HG03175 (cell line): ENCODE data around the gene SCRN1.

Experiments
- ATAC-seq: cut with Tn5 transposase; IDR thresholded peaks from one replicate; pipeline ENCODE4 v1.9.1; 2021; ENCODE audit warnings: mild to moderate bottlenecking, moderate library complexity; ENCODE audit not compliant: unreplicated experiment

The SCRN1 gene

GRCh38 chr7:29935111-29935510, 54.5 kb downstream of the SCRN1 start:
- no peak for ATAC-seq

DNA sequence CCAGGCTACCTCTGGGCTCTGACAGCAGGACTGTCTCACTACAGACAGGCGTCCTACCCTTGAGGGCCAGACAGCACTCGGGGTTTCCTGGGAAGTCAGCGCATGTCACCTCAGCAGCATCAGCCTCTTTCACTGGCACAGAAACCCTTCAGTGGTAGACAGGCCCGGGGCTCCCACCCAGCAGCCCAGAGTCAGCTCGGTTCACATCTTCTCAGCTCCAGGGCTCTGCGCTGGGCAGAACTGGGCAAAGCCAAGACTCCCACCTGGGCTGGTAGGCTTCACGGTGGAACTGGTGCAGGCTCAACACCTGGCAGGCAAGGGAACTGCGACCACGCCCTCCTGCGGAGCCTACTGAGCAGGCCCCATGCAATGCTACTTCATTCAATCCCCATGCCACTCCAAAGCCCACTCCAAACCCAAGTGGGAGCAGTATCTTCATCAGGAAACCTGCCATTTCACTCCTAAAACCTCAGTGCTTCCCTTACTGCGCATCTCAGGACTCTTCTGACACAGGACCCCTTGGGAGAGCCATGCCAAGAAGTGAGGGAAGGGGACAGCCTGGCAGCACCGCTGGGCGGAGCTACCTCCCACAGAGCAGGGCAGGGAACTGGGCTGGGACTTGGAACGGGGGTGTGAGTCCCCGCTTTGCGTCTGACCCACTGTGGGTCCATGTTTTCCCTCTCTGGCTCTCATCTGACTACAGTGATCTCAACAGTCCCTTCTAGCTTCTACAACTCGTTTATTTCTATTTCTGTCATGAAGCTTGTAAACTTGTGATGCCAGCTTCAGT, 60.4 kb downstream of the SCRN1 start:
- ATAC-seq = no peak

GRCh38 chr7:29926741-29927140, 62.9 kb downstream of the SCRN1 start:
- no peak for ATAC-seq

DNA sequence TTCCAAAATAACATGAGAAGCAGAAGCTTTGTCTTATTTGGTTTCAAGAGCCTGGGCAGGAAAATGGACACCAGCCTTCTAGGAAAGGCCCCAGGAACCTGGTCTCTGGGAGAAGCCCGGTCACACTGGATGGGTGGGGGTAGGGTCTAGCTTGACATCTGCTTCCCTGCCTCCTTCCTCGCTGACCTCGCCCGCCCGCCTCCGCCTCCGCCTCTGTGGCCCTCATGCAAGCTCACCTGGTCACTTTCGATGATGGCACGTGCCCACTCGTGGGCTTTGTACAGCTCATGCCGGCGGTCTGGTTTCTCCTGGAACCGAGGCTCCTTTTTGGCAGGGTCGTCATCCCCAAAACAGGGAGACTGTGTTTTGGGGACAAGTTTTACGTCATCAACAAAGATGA, 63.4 kb downstream of the SCRN1 start:
- no peak for ATAC-seq

GRCh38 chr7:29924684-29925083, 64.9 kb downstream of the SCRN1 start:
- no peak for ATAC-seq

DNA sequence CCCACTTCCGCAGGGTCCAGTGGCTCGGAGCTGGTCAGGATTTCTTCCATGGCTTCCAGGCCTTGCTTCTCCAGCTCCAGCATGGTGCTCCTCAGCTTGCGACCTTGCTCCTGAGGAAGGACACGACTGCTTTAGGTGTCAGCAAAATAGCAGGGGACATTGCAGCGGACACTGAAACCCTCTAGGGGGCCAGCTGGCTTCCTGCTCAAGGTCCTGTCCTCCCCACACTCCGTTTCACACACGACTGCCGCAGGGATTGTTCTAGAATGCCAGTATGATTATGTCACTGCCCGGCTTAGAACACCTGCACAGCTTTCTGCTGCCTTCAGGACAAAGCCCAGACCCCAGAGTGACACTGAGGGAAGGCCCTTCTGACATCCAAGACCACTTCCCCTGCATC, 65.6 kb downstream of the SCRN1 start:
- no peak for ATAC-seq

DNA sequence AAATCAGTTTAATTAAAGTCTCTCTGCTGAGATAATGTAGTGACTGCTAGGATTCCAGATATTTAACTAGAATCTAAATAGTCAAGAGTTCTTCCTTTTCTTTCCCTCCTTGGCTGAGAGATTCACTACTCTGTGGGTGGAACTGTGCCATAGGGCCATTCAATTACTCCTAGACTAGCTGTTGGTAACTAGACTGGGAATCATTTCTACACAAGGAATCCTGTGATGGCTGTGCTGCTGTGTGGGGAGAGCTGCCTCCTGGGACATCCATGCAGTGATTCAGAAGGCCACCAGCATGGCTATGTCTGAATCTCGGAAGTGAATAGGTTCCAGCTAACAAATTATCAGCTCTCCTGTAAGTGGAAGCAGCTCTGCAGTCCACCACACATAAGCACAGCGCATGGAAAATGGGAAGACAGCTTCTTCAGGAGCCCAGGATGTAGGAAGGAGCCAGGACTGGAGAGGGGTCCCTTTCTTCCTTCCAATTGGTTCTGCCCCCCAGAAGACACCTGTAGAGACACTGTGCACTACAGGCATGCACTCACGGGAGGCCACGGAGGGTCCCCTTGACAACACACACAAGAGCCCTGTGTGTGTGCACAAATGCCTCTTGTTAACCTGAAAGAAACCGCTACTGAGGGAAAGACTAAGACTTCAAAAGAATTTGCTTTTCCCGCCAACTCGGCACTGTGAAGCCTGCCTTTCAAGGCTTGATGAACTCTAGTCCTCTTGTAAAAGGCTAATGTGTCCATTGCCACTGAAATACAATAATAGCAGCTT, 66.5 kb downstream of the SCRN1 start:
- ATAC-seq = no peak

- ATAC-seq = peak; percentile 90
Observed at GRCh38 chr7:29921404-29922010, 68.1 kb downstream of the SCRN1 start.

GRCh38 chr7:29920491-29920890, 69.1 kb downstream of the SCRN1 start:
- no peak for ATAC-seq

GRCh38 chr7:29919790-29920189, 69.8 kb downstream of the SCRN1 start:
- no peak for ATAC-seq

GRCh38 chr7:29918850-29919249, 70.8 kb downstream of the SCRN1 start:
- ATAC-seq = no peak

- no peak for ATAC-seq
Observed at GRCh38 chr7:29917641-29918040, 72.0 kb downstream of the SCRN1 start.

- no peak for ATAC-seq
Observed at GRCh38 chr7:29915481-29916215, 74.0 kb downstream of the SCRN1 start.

- no peak for ATAC-seq
Observed at GRCh38 chr7:29914180-29914579, 75.4 kb downstream of the SCRN1 start.

GRCh38 chr7:29906200-29907022, 83.2 kb downstream of the SCRN1 start:
- ATAC-seq = no peak

DNA sequence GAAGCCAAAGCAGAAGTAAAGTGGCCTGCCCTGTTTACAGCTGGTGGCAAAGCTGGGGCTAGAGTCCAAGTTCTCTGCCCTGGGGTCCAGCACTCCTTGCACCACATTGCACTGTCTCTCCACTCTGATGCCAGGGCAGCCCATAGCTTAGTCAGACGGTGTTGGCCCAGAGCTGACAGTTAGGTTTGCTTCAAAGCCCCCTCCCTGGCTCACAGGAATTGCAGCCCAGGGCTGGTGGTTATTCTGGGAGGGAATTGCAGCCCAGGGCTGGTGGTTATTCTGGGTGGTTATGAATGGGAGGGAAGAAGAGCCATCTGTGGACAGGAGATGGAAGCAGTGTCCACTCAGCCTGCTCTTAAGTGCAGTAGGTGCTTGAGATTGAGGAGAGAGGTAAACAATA, 88.9 kb downstream of the SCRN1 start:
- ATAC-seq = no peak

GRCh38 chr7:29898301-29898700, 91.3 kb downstream of the SCRN1 start:
- no peak for ATAC-seq

- ATAC-seq = no peak
Observed at GRCh38 chr7:29896685-29897411, 92.8 kb downstream of the SCRN1 start.

DNA sequence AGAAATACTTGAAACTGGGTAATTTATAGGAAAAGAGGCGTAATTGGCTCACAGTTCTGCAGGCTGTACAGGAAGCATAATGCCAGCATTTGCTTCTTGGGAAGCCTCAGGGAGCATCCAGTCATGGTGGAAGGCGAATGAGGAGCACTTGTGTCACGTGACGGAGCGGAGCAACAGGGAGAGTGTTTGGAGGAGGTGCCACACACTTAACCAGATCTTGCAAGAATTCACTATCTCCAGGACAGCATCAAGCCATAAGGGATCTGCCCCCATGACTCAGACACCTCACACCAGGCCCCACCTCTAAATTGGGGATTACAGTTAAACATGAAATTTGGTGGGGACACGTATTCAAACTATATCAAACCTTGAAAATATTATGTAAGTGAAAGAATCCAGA, 94.0 kb downstream of the SCRN1 start:
- no peak for ATAC-seq

DNA sequence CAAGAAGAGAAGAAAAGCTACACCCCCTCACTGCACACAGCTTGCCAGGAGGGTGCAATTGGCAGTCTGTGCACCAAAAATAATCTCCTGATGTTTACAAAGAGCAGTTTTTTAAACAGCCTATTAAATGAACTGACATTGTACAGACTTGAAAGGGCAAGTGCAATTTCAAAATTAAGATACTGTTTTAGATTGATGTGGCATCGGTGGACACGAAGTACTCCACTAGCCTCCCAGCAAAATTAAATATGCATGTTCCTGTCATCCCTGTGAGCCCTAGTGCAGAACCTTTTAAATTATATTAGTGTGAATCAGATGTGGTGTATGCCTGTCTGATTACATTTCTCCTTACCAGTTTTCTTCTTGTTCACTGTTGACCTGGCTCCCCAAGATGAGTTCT, 95.3 kb downstream of the SCRN1 start:
- no peak for ATAC-seq
